ENCODE data around the gene TNRC18.
"Not testable (repeated sequence)": the region's sequence is repeated elsewhere in the genome, so short reads cannot be mapped to it uniquely, and the experiment has no call there.

TNRC18 gene

GRCh38 chr7:5263066-5263465 lies 160.6 kb downstream of the TNRC18 start:
- not testable (repeated sequence) for DNase-seq

GRCh38 chr7:5260530-5261068 lies 163.0 kb downstream of the TNRC18 start:
- DNase-seq, result not testable (repeated sequence)
